Activated effector memory CD4-positive, alpha-beta T cell treated with Interleukin-2 at 50 U/mL for 16 hours (primary cell): ENCODE results near the gene GCNA.

Experiments
- DNase-seq: peaks from one replicate; pipeline ENCODE4 v3.0.0-alpha.2; 2020

Gene GCNA

GRCh38 chrX:71616672-71617529 lies 38.7 kb downstream of the GCNA start:
- DNase-seq = no peak

DNA sequence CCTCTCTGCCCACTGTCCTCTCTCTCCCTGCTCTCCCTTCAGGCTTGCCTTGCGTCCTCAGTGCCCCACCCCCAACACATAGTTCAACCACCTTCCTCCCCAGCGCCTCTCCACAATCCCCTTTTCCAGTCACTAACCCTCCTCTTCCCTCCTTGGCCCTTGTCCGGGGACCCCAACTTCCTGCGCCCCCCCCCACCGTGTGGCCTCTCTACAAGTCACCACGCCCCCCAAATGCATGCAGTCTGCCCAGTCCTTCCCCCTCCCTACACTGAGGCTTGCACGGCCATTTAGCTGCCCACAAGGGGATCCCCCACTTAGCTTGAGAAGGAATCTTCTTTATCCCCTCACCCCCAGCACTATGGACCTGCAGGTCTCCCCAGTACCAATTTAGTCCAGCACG lies 39.5 kb downstream of the GCNA start:
- no peak for DNase-seq

- peak; percentile 47 for DNase-seq
Measured at GRCh38 chrX:71618303-71618721, 40.1 kb downstream of the GCNA start, which contains the start of gene CXCR3. CXCR3 (minus strand) TSS chrX:71618511; CDS start chrX:71618449, 62 bp downstream.

DNA sequence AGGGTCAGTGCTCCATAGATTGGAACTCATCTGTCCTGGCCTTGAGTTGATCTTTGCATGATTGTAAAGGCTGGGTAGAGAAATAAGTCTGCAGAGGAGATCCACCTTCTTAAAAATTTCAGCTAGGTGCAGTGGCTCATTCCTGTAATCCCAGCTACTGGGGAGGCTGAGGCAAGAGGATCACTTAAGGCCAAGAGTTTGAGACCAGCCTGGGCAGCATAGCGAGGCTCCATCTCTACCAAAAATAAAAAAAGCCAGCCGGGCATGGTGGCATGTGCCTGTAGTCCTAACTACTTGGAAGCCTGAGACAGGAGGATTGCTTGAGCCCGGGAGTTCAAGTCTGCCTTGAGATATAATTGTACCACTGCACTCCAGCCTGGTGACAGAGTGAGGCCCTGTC lies 40.5 kb downstream of the GCNA start:
- no peak for DNase-seq

GRCh38 chrX:71619193-71619592 lies 41.0 kb downstream of the GCNA start:
- DNase-seq = no peak

GRCh38 chrX:71619986-71620385 lies 41.7 kb downstream of the GCNA start:
- no peak for DNase-seq

DNA sequence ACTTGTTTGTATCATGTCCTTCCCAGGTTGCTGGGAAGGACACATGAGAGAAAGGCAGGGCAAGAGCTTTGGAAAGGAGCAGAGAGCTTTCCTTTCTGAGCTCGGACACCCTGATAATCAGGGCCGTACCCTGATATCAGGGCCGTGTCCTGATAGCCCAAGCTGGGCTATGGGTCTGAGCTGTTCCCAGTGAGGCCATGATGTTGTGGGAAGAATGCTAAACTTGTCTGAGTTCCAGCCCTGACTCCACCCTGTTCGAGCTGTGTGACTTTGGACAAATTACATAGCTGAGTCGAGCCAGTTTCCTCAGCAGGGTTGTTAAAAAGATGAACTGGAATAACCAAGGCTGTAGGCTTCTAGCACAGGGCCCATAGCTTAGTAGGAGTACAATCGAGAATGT lies 43.4 kb downstream of the GCNA start:
- DNase-seq = no peak

GRCh38 chrX:71622032-71622575 lies 43.9 kb downstream of the GCNA start:
- no peak for DNase-seq

- peak; percentile 66 for DNase-seq
Measured at GRCh38 chrX:71622576-71623450, 44.6 kb downstream of the GCNA start.

GRCh38 chrX:71623714-71624113 lies 45.5 kb downstream of the GCNA start:
- DNase-seq = no peak

DNA sequence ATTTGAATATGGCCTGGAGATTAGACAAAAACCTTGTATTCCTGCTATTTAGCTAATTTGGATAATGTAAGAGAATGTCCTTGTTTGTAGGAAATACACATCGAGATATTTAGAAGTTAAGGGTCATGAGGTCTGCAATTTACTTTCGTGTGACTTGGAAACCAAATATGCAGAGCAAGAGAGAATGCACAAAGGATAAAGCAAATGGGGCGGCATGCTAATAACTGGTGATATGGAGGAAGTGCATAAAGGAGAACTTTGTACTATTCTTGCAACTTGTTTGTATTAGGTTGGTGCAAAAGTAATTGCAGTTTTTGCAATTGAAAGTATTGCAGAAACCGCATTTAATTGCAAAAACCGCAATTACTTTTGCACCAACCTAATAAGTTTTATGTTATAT lies 47.2 kb downstream of the GCNA start:
- no peak for DNase-seq

DNA sequence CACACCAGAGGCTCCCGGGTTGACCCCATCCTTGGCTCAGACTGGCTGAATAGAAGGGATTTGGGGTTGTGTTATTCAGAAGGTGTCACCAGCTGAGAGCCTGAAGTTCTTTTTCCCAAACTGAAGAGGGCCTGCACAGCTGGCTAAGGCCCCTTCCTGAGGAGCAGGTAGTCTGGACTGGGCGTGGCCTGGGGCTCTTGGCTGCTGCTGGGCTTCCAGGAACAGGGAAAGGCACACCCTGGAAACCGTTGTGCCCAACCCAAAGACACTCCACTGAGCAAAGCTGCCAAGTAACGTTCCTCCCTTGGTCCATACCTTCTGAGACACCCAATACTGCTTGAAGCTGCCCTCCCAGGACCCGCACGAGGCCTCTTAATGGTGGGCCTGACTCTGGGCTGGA lies 48.3 kb downstream of the GCNA start:
- DNase-seq = no peak

- no peak for DNase-seq
Measured at GRCh38 chrX:71627588-71628404, 49.6 kb downstream of the GCNA start.

- no peak for DNase-seq
Measured at GRCh38 chrX:71629467-71629866, 51.2 kb downstream of the GCNA start.

DNA sequence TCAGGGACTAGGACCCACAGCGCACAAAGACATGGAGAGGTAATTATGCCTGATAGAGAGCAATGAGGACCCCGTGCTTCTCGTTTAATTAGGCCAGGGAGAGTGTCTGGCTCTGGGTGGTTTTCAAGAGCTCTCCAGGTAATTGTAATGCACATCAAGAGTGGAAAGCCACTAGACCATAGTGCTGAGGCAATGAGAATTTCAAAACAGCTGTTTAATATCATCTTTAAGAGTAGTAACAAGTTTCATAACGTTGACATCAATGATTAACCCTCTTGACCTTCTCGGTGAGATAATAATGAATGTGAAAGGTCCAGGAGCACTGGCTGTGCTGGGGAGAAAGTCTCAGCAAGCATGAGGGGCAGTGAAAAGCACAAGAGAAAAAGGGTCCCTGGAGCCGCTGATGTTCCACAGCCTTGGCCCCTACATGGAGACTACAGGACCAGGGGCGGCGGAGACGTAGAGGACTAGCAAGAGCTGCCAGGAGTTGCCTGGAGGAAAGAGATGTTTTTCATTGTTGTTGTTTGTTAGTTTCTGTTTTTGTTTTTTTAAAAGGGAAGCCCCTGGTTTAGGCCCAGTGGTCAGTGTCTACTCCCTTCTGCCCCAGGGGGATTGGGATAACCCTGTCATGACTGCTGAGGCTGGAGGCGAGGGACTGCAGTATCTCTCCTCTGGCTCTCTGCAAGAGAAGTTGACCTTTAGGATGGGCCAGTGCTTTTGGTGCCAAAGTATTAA lies 54.9 kb downstream of the GCNA start:
- no peak for DNase-seq

GRCh38 chrX:71634366-71634765 lies 56.1 kb downstream of the GCNA start:
- no peak for DNase-seq

DNA sequence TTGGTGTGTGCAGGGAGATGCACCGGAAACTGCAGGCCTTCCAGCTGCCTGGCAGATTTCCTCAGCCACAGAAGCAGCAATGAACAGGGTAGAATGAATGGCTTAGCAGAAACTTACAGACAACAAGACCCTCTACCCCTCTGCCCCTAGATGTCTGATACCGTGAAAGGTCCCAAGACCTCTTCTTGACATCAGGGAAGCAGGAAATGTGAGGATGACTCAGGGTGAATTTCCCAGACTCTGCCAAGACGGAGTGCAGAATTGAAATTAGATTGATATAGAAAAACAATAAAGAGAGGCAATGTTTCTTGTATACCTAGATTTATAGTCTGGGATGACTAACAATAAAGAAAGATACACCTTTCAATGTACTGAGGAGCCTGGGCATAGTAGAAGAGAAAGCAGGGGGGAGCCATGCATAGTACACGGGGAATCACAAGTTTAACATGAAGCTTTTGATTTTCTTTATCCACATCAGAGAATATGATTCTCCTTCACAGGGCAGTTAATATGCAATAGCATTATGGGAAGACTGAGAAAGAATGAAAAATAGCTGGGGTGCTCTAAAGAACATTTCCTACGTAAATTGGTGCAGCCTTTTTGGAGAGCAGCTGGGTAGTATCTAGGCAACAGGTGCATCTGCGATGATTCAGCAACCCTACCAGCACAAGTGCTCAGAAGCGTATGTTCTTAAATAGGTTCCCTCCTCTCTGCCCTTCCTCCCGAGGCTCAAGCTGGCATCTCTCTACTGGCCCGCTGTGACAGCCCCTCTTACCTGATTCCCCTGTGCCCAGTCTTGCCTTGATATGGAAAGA lies 58.4 kb downstream of the GCNA start:
- no peak for DNase-seq

- DNase-seq = no peak
Measured at GRCh38 chrX:71637253-71637618, 59.0 kb downstream of the GCNA start.

DNA sequence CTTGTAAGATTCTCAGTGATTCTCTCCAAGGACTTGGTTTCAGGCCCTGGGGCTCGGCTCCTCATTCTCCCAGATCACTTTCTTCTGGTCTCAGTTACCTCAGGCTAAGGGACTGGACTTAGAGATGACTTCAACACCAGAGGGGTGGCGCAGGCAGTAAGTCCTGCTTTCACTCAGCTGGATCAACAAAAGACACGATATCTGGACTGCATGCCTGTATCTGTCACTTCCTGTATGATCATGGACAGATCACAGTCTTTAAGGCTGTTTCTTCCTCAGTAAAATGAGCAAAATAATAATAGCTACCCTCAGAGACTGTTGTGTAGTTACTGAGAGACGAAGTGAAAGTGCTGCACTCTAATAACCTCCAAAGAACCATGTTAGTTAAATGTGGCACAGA lies 59.6 kb downstream of the GCNA start:
- no peak for DNase-seq

DNA sequence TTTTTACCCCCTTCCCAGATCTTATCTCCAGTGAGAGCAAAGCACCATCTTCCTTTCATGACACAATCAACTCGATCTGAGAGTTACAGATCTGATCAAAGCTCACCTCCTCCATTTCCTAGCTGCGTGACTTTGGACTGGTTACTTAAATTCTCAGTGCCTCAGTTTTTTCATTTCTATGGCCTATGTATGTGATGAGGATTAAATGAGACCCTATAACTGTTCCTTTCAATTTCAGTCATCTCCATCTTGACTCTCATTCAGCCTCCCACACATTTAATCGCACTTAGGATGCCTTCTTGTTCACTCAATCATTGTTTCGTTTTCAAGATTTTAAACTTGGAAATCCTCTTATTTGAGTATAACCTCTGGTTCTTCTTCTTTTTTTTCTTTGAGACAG lies 60.2 kb downstream of the GCNA start:
- no peak for DNase-seq

DNA sequence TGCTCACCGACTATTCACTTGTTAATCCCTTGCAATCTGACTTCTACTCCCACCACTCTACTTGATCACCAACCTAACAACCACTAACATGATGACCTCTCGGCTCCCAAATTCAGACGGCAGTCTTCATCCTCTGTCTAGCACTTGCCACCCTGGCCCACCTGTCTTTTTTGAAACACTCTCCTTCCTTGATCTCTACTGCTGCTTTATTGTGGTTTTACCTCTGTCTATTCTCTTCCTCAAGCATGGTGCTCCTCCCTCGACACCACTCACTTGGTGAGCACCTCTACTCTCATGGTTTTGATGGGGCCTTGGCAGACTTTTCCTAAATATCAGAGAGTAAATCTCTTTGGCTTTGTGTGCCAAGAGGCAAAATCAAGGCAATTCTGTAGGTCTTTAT lies 61.8 kb downstream of the GCNA start:
- no peak for DNase-seq
